ENCODE data around the gene ADGRL3. TPM values are rescaled to one million over a fixed set of nuclear protein-coding genes. Genes with fewer than 3 reads are reported as not detected.
A peak's percentile ranks its signal among the peaks of the same experiment; 100 is the strongest.

Gene ADGRL3
- total RNA-seq, 1 donor from 2014 or later, result 6.1 TPM

DNA sequence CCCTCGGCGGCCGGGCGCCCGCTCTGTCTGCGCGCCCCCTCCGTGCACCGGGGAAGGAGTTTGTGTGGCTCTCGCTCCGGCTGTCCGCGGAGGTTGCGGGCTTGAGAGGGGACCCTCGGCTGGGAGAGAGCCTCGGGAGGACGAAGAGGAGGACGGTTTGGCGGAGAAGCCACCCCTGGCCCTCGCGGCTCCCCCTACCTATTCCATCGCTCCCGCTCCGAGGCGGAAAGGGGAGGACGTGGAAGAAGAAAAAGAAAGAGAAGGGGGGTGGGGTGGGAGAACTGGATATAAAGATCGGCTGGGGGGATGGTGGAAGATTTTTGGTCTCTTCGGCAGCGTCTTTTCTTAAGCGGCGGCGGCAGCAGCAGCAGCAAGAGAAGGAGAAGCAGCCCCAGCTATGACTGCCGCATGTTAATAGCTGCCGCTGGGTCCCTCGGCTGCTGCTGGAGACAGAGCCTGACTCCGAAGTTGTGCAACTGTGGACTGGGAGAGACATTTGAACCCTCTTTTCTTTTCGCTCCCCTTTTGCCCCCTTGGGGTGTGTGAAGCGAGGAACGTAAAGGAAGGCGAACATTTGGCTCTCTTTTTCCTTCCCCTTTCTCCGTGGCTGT lies 895 bp downstream of the ADGRL3 start:
- Histone ChIP-seq H3K27ac (replicated peaks) (peak overlapping the region; percentile 60), H3K9me3 (replicated peaks) (no peaks in the 10 kb centered on the region), H3K4me1 (peaks cover 46% of the 10 kb centered on the region), H3K4me3 (peak overlapping the region; percentile 78), H3K36me3 (no peaks in the 10 kb centered on the region), H3K27me3 (ENCODE audit: low read depth) (peaks cover 49% of the 10 kb centered on the region)
- intact Hi-C loops (cut with micrococcal nuclease), result no loop called here
- peak; percentile 23 for DNase-seq
- no peak for TF ChIP-seq CTCF (IDR thresholded peaks at IDR 0.05; ENCODE audit: borderline replicate concordance)

- H3K9me3 ChIP-seq (replicated peaks), result no peaks in the 10 kb centered on the region
- H3K27ac ChIP-seq (replicated peaks), result peak overlapping the region; percentile 60
- intact Hi-C loops (cut with micrococcal nuclease), result no loop called here
- H3K27me3 ChIP-seq (ENCODE audit: low read depth), result peaks cover 49% of the 10 kb centered on the region
- peaks cover 46% of the 10 kb centered on the region for H3K4me1 ChIP-seq
- peak; percentile 15 for DNase-seq
- peak overlapping the region; percentile 78 for H3K4me3 ChIP-seq
- no peak for TF ChIP-seq CTCF (IDR thresholded peaks at IDR 0.05; ENCODE audit: borderline replicate concordance)
- H3K36me3 ChIP-seq, result no peaks in the 10 kb centered on the region
Measured at GRCh38 chr4:61201561-61201960, 1.4 kb downstream of the ADGRL3 start.

- peak; percentile 18 for DNase-seq
- intact Hi-C loops (cut with micrococcal nuclease), result no loop called here
- H3K27ac ChIP-seq (replicated peaks), result peak overlapping the region; percentile 53
- no peak for TF ChIP-seq CTCF (IDR thresholded peaks at IDR 0.05; ENCODE audit: borderline replicate concordance)
- H3K4me3 ChIP-seq, result peak overlapping the region; percentile 78
- H3K9me3 ChIP-seq (replicated peaks), result no peaks in the 10 kb centered on the region
- H3K36me3 ChIP-seq, result no peaks in the 10 kb centered on the region
- H3K27me3 ChIP-seq (ENCODE audit: low read depth), result peaks cover 49% of the 10 kb centered on the region
- peaks cover 46% of the 10 kb centered on the region for H3K4me1 ChIP-seq
Measured at GRCh38 chr4:61201961-61202637, 2.0 kb downstream of the ADGRL3 start.

- H3K27ac ChIP-seq (replicated peaks), result peak overlapping the region; percentile 53
- DNase-seq, result peak; percentile 13
- H3K27me3 ChIP-seq (ENCODE audit: low read depth), result peaks cover 49% of the 10 kb centered on the region
- intact Hi-C loops (cut with micrococcal nuclease), result no loop called here
- peak overlapping the region; percentile 78 for H3K4me3 ChIP-seq
- H3K4me1 ChIP-seq, result peaks cover 46% of the 10 kb centered on the region
- H3K36me3 ChIP-seq, result no peaks in the 10 kb centered on the region
- no peak for TF ChIP-seq CTCF (IDR thresholded peaks at IDR 0.05; ENCODE audit: borderline replicate concordance)
- no peaks in the 10 kb centered on the region for H3K9me3 ChIP-seq (replicated peaks)
Measured at GRCh38 chr4:61202638-61203435, 2.7 kb downstream of the ADGRL3 start.

DNA sequence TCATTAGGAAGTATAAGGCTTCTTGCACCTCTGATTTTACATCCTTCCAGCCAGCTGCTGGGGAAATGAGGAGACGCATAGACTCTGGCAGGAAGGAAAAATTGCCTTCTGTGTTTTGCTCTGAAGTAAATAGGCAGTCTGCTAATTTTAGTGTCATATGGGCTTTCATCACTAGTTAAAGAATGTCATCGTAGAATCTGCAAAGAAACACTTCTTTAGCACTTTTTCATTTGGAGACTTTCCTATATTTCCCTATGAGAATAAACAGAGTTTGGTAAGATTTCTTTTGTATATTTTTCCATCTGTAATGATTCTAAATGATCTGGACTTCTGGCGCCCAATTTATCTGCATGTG lies 3.3 kb downstream of the ADGRL3 start:
- Histone ChIP-seq H3K9me3 (replicated peaks) (no peaks in the 10 kb centered on the region), H3K4me1 (peaks cover 46% of the 10 kb centered on the region), H3K4me3 (peak overlapping the region; percentile 78), H3K36me3 (no peaks in the 10 kb centered on the region), H3K27me3 (ENCODE audit: low read depth) (peaks cover 49% of the 10 kb centered on the region), H3K27ac (replicated peaks) (peak overlapping the region; percentile 53)
- no peak for DNase-seq
- intact Hi-C loops (cut with micrococcal nuclease), result no loop called here
- TF ChIP-seq CTCF (IDR thresholded peaks at IDR 0.05; ENCODE audit: borderline replicate concordance), result no peak
